Naive thymus-derived CD4-positive, alpha-beta T cell (primary cell): ENCODE results near the gene NUMB. TPM values are rescaled to one million over a fixed set of nuclear protein-coding genes. Genes with fewer than 3 reads are reported as not detected.

Experiments
- ATAC-seq: fragments of 150-1000 bp; cut with Tn5 transposase; 2 replicates; pipeline ENCODE4 v1.10.0; 2021; ENCODE audit warnings: mild to moderate bottlenecking, moderate library complexity
- CTCF ChIA-PET: fragments of 350-600 bp; sonication (Branson Sonifier 250); formaldehyde crosslinking; loops from one replicate; lab custom pipeline; 2021; ENCODE audit warnings: antibody characterized with exemption; lab: Charles Lee
- POLR2A ChIA-PET: fragments of 350-600 bp; sonication (Branson Sonifier 250); formaldehyde crosslinking; loops from one replicate; lab custom pipeline; 2021; ENCODE audit warnings: antibody characterized with exemption, inconsistent platforms; lab: Charles Lee
- DNase-seq, 9 donors: peaks; one replicate each; pipeline versions ENCODE4 v3.0.0 to v3.0.0-alpha.2; 2020 to 2022; ENCODE audit warnings: mixed read lengths in 1 of 9
- H3K27ac ChIP-seq: one replicate; pipeline ENCODE4 v1.7.0; 2013; ENCODE audit warnings: mild to moderate bottlenecking, low read depth, low read length, moderate library complexity
- H3K27me3 ChIP-seq, 2 donors: one replicate each; pipeline ENCODE4 v1.7.0; 2013; ENCODE audit warnings: low read length in 2 of 2, mild to moderate bottlenecking in 2 of 2, moderate library complexity in 2 of 2; ENCODE audit not compliant: control insufficient read depth in 2 of 2, insufficient read depth in 2 of 2
- H3K36me3 ChIP-seq, 3 experiments: 1 replicate in 2 of 3; 2 replicates in 1 of 3; pipeline ENCODE4 v1.7.0; 2013; ENCODE audit warnings: low read length in 3 of 3, mild to moderate bottlenecking in 3 of 3, moderate library complexity in 1 of 3; ENCODE audit not compliant: insufficient read depth in 3 of 3, control insufficient read depth in 2 of 3
- H3K4me1 ChIP-seq, 2 donors: one replicate each; pipeline ENCODE4 v1.7.0; 2013; ENCODE audit warnings: low read length in 2 of 2, mild to moderate bottlenecking in 2 of 2, moderate library complexity in 1 of 2; ENCODE audit not compliant: control insufficient read depth in 2 of 2, insufficient read depth in 2 of 2
- H3K4me3 ChIP-seq: 2 replicates; pipeline ENCODE4 v1.7.0; 2013; ENCODE audit warnings: mild to moderate bottlenecking, low read length
- H3K9me3 ChIP-seq, 3 experiments: 1 replicate in 2 of 3; 2 replicates in 1 of 3; pipeline ENCODE4 v1.7.0; 2013; ENCODE audit warnings: low read length in 3 of 3; ENCODE audit not compliant: control insufficient read depth in 2 of 3
- H3K27ac Mint-ChIP-seq, 9 donors: one replicate each; pipeline ENCODE4 v1.8.0; 2020 to 2022; ENCODE audit warnings: mixed read lengths in 9 of 9, mild to moderate bottlenecking in 8 of 9, moderate library complexity in 5 of 9, inconsistent platforms in 2 of 9
- H3K27me3 Mint-ChIP-seq, 5 donors: one replicate each; pipeline ENCODE4 v1.8.0; 2021 to 2022; ENCODE audit warnings: mixed read lengths in 5 of 5, mild to moderate bottlenecking in 1 of 5
- H3K36me3 Mint-ChIP-seq, 5 donors: one replicate each; pipeline ENCODE4 v1.8.0; 2020 to 2022; ENCODE audit warnings: mixed read lengths in 5 of 5, mild to moderate bottlenecking in 3 of 5, inconsistent platforms in 1 of 5
- H3K4me1 Mint-ChIP-seq, 7 donors: one replicate each; pipeline ENCODE4 v1.8.0; 2020 to 2022; ENCODE audit warnings: mixed read lengths in 7 of 7, mild to moderate bottlenecking in 3 of 7, inconsistent platforms in 1 of 7
- H3K4me3 Mint-ChIP-seq, 10 donors: one replicate each; pipeline ENCODE4 v1.8.0; 2020 to 2022; ENCODE audit warnings: mild to moderate bottlenecking in 10 of 10, mixed read lengths in 10 of 10, moderate library complexity in 6 of 10, inconsistent platforms in 2 of 10
- H3K9me3 Mint-ChIP-seq, 11 donors: one replicate each; pipeline ENCODE4 v1.8.0; 2020 to 2022; ENCODE audit warnings: mixed read lengths in 11 of 11, mild to moderate bottlenecking in 4 of 11, inconsistent platforms in 1 of 11, moderate library complexity in 1 of 11
- intact Hi-C, 2 donors: fragments of 100-400 bp; cut with micrococcal nuclease; formaldehyde crosslinking; loops; one replicate each; pipeline ENCODE4 v1.15.1; 2023
- polyA plus RNA-seq, 2 donors: library from polyadenylated mRNA; unstranded; fragments of 300-500 nt; fragmentation: Illumina TruSeq; gene quantifications; one replicate each; pipeline ENCODE4 v1.2.3, GENCODE V29; 2021
- total RNA-seq, 6 experiments: library from RNA in 5 of 6; stranded (reverse) in 5 of 6; gene quantifications; 1 replicate in 5 of 6; 2 replicates in 1 of 6; pipeline ENCODE4 v1.2.3 and lab custom pipeline; 2021 to 2026

NUMB gene
- total and polyA plus RNA-seq, 7 experiments from 2014 or later: 32.7 to 90.6 (median 49.0) TPM

DNA sequence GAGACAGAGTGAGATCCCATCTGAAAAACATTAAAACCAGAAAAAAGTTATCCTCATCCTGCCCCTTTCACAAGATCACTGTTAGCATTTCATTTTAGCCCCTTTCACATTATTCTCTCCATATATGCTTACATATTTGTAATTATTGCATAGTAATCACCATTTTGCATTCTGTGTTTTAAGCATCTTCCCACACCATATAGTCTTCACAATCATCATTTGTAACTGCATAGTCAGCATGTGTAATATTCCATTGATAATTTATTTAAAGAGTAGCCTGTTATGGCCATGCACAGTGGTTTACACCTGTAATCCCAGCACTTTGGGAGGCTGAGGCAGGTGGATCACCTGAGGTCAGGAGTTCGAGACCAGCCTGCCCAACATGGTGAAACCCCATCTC lies 209.2 kb downstream of the NUMB start:
- CTCF ChIA-PET: no interaction called here
- POLR2A ChIA-PET: no interaction called here
- no peaks in the 10 kb centered on the region for H3K27me3 ChIP-seq
- ATAC-seq (no peak), DNase-seq (no peak)
- peaks cover 0 to 4% of the 10 kb centered on the region in 2 donors for H3K4me1 ChIP-seq
- H3K36me3 ChIP-seq: no peaks in the 10 kb centered on the region
- Mint-ChIP-seq H3K27me3 (peaks cover 8 to 22% (median 15%) of the 10 kb centered on the region in 5 donors), H3K27ac (no peak overlapping the region), H3K9me3 (peaks cover 0 to 2% (median 0%) of the 10 kb centered on the region in 11 donors), H3K36me3 (peaks cover 0 to 2% (median 0%) of the 10 kb centered on the region in 5 donors), H3K4me3 (no peak overlapping the region), H3K4me1 (peaks cover 10 to 19% (median 16%) of the 10 kb centered on the region in 7 donors)
- intact Hi-C loops: no loop called here
- H3K27ac ChIP-seq: no peak overlapping the region
- no peak overlapping the region for H3K4me3 ChIP-seq
- H3K9me3 ChIP-seq: no peaks in the 10 kb centered on the region

DNA sequence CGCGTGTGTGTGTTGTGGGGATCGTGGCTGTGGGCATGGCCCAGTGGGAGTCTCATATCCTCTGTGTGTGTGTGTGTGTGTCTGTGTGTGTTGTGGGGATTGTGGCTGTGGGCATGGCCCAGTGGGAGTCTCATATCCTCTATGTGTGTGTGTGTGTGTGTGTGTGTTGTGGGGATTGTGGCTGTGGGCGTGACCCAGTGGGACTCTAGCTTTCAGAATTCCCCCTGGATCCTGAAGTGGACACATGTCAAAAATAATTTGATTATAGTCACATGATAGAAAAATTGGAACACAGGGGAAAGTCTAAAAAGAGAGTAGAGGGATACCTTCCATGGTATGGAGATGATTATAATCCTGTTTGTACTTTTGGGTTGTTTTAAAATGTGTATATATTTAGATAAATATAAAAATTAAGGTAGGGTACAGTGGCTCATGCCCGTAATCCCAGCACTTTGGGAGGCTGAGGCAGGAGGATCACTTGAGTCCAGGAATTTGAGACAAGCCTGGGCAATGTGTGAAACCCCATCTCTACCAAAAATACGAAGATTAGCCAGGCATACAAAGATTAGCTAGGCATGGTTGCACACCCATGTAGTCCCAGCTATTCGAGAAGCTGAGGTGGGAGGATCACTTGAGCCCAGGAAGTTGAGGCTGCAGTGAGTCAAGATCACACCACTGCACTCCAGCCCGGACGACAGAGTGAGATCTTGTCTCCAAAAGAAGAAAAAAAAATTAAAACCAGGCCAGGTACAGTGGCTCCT lies 210.1 kb downstream of the NUMB start:
- intact Hi-C loops: no loop called here

DNA sequence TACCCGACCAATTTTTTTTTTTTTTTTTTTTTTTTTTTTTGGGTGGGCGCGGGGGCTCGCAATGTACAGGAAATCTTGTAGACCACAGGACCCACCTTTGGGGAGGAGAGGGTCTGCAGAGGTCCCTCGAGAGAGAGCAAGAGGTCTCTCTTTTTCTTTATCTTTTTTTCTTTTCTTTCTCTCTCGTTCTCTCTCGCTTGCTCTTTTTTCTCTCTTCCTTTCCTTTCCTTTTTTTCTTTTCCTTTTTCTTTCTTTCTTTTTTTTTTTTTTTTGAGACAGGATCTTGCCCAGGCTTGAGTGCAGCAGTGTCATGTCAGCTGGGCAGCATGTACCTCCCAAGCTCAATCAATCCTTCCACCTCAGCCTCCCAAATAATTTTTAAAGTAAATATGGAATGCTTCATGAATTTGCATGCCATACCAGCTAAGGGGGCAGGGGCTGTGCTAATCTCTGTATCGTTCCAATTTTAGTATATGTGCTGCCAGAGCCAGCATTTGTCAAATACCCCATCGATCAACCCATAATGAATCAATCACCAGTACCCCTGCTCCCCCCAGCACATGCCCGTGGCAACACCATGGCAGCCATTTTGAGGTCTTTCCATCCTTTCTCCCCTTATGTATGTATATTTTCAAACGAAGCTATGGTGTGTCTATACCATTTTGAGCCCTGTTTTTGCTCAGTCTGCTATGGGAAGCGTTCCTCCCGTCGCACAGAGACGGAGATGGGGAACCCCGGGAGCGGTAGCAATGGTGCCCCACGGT lies 211.8 kb downstream of the NUMB start:
- ChIA-PET POLR2A (no interaction called here), CTCF (no interaction called here)
- Histone ChIP-seq H3K36me3 (no peaks in the 10 kb centered on the region), H3K9me3 (no peaks in the 10 kb centered on the region), H3K4me3 (peak overlapping the region; percentile 48), H3K27ac (no peak overlapping the region), H3K27me3 (no peaks in the 10 kb centered on the region), H3K4me1 (peaks cover 0 to 4% of the 10 kb centered on the region in 2 donors)
- Mint-ChIP-seq H3K27ac (no peak overlapping the region), H3K36me3 (peaks cover 0 to 4% (median 0%) of the 10 kb centered on the region in 5 donors), H3K4me1 (peaks cover 15 to 30% (median 21%) of the 10 kb centered on the region in 7 donors), H3K4me3 (peak overlapping the region; percentile 44 to 85 (median 72)), H3K27me3 (peaks cover 28 to 41% (median 31%) of the 10 kb centered on the region in 5 donors), H3K9me3 (peaks cover 0 to 2% (median 0%) of the 10 kb centered on the region in 11 donors)
- intact Hi-C loops: no loop called here
- ATAC-seq (no peak), DNase-seq (no peak)

More for the DNA sequence above, 210.1 kb downstream of the NUMB start:
- no peaks in the 10 kb centered on the region for H3K36me3 ChIP-seq
- no peak for DNase-seq
- no peaks in the 10 kb centered on the region for H3K27me3 ChIP-seq
- no peak overlapping the region for H3K27ac ChIP-seq
- Mint-ChIP-seq H3K27ac (peak overlapping the region in 1 of 9 donors; percentile 20), H3K4me1 (peaks cover 10 to 23% (median 18%) of the 10 kb centered on the region in 7 donors), H3K27me3 (peaks cover 15 to 28% (median 22%) of the 10 kb centered on the region in 5 donors), H3K4me3 (peak overlapping the region in 2 of 10 donors; percentile 24 to 44), H3K9me3 (peaks cover 0 to 2% (median 0%) of the 10 kb centered on the region in 11 donors), H3K36me3 (peaks cover 0 to 2% (median 0%) of the 10 kb centered on the region in 5 donors)
- H3K4me1 ChIP-seq: peaks cover 0 to 4% of the 10 kb centered on the region in 2 donors
- POLR2A ChIA-PET: no interaction called here
- no peaks in the 10 kb centered on the region for H3K9me3 ChIP-seq
- ATAC-seq: no peak
- CTCF ChIA-PET: no interaction called here
- H3K4me3 ChIP-seq: no peak overlapping the region

DNA sequence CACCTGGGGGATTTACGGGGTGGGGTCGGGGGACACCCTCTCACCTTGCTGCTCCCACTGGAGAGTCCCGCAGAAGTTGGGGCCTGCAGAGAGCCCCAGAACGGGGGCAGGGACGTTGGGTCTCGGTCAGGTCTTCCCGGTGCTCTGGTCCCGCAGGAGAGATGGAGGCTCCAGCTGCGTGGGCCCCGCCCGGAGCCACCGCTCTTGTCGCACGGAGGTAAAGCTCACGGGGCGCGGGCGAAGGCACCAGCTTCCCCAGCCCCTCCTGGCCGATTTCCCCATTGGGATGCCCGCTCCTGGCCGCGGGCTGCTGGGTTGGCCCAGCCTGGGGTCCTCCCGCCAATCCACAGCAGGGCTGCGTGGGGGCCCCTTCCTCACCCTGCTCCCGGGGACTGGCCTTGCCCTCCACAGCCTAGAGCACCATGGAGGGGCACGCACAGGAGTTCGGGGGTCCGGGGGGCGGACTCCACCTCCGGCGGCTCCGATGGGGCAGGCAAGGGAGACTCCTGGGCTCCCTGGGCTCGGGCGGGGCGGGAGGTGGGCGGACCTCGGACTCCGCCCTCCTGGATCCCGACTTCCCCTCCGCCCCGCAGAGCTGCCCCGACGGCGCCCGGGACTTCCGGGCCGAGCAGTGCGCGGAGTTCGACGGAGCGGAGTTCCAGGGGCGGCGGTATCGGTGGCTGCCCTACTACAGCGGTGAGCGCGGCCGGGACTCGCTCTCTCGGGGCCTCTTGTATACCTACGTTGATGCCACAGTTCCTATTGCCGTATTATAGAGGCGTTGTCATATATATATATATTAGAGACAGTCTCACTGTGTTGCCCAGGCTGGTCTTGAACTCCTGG lies 212.6 kb downstream of the NUMB start:
- H3K36me3 Mint-ChIP-seq: peaks cover 0 to 4% (median 0%) of the 10 kb centered on the region in 5 donors
- no peak overlapping the region for H3K27ac ChIP-seq
- no peaks in the 10 kb centered on the region for H3K27me3 ChIP-seq
- no peaks in the 10 kb centered on the region for H3K36me3 ChIP-seq
- intact Hi-C loops: no loop called here
- H3K4me3 Mint-ChIP-seq: peak overlapping the region; percentile 65 to 85 (median 76)
- peaks cover 33 to 45% (median 38%) of the 10 kb centered on the region in 5 donors for H3K27me3 Mint-ChIP-seq
- peak overlapping the region; percentile 48 for H3K4me3 ChIP-seq
- ATAC-seq (peak; percentile 83), DNase-seq (peak in 8 of 9 donors; percentile 17 to 60 (median 32))
- ChIA-PET POLR2A (no interaction called here), CTCF (no interaction called here)
- peaks cover 0 to 2% (median 0%) of the 10 kb centered on the region in 11 donors for H3K9me3 Mint-ChIP-seq
- peaks cover 0 to 4% of the 10 kb centered on the region in 2 donors for H3K4me1 ChIP-seq
- peaks cover 16 to 32% (median 21%) of the 10 kb centered on the region in 7 donors for H3K4me1 Mint-ChIP-seq
- peak overlapping the region in 1 of 9 donors; percentile 14 for H3K27ac Mint-ChIP-seq
- H3K9me3 ChIP-seq: no peaks in the 10 kb centered on the region

DNA sequence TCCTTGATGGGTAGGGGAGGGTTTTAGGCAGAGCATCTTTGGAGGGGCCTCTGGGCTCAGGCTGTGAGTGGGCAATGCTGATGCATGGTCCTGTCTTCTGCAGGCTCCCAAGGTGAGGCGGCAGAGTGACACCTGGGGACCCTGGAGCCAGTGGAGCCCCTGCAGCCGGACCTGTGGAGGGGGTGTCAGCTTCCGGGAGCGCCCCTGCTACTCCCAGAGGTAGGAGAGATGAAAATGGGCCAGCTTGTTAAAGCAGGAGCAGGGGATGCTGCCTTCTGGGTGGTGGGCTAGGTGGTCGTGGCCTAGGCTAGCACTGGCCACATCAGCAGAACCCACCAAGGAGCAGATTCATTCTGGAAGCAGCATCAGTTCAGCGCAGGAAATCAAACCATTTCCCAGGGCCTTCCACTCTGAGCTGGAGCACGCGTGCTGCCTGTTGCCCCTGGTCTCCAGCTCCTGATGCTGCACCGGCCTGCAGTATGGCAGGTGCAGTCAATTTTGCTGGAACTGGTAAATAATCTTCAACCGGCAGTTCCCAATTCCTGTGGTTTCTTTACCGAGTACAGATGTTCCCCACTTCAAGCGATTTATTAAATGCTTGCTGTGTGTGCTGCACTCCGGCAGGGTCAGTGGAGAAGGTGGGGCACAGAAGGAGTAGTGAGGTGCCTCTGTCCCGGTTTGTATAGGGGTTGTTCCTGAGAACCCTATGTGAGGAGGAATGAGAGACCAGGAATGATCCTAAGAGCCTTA lies 213.6 kb downstream of the NUMB start:
- Histone ChIP-seq H3K4me1 (peaks cover 0 to 4% of the 10 kb centered on the region in 2 donors), H3K4me3 (no peak overlapping the region), H3K27me3 (no peaks in the 10 kb centered on the region), H3K36me3 (no peaks in the 10 kb centered on the region), H3K27ac (no peak overlapping the region), H3K9me3 (no peaks in the 10 kb centered on the region)
- Mint-ChIP-seq H3K9me3 (peaks cover 0 to 2% (median 0%) of the 10 kb centered on the region in 11 donors), H3K36me3 (peaks cover 0 to 4% (median 0%) of the 10 kb centered on the region in 5 donors), H3K27ac (peak overlapping the region in 1 of 9 donors; percentile 5), H3K4me1 (peaks cover 16 to 34% (median 21%) of the 10 kb centered on the region in 7 donors), H3K27me3 (peaks cover 38 to 53% (median 46%) of the 10 kb centered on the region in 5 donors), H3K4me3 (peak overlapping the region; percentile 7 to 81 (median 70))
- intact Hi-C loops: no loop called here
- ATAC-seq: no peak
- ChIA-PET POLR2A (no interaction called here), CTCF (no interaction called here)
- DNase-seq: no peak
